ENCODE measurements around the gene DDX25. TPM values are rescaled to one million over a fixed set of nuclear protein-coding genes. Genes with fewer than 3 reads are reported as not detected.

DDX25 gene
- total RNA-seq (2022; extraction: Qiagen RNA extraction; ENCODE audit: low read depth): 0.17 TPM in 1 of 5 replicates, not detected in the others

DNA sequence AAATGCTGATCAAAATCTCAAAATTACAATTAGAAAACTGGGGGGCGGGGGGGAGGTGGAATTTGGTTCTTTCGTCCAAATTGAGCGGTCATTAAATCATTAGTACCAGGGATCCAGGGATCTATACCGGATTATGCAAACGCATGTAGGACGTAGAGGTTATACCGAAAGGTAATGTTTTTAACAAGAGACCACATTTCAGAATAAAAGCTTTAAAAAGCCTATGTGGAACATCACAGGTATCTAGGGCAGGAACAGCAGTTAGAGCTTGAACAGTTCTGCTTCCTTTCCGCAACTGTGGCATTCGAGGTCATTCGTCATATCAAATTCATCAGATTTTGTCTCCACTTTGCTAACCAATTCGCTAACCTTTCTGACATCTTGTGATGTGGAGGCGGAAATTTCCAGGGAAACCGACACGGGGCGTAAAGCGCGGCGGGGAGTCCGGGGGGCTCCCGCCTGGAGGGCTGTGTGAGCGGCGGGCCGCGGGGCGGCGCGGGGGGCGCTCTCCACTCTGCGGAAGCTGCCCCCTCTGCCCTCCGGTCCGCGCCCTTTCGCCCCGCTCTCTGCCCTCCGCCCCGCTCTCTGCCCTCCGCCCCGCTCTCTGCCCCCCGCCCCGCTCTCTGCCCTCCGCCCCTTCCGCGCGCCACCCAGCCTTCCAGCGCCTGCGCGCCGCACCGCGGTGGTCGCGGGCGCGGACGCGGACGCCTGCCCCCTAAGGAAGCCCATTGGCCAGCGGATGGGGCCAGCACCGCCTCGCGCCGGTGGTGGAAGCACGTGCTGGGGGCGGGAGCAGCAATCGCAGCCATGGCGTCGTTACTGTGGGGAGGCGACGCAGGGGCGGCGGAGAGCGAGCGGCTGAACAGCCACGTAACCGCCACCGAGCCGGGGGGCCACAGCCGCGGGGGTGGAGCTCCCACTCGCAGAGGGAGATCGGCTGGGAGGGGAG lies at the start of gene DDX25:
Gene DDX25 (plus strand): TSS at position 798 of the 949 bp plus-strand sequence. CDS start 10 bp downstream, at position 808.

DNA sequence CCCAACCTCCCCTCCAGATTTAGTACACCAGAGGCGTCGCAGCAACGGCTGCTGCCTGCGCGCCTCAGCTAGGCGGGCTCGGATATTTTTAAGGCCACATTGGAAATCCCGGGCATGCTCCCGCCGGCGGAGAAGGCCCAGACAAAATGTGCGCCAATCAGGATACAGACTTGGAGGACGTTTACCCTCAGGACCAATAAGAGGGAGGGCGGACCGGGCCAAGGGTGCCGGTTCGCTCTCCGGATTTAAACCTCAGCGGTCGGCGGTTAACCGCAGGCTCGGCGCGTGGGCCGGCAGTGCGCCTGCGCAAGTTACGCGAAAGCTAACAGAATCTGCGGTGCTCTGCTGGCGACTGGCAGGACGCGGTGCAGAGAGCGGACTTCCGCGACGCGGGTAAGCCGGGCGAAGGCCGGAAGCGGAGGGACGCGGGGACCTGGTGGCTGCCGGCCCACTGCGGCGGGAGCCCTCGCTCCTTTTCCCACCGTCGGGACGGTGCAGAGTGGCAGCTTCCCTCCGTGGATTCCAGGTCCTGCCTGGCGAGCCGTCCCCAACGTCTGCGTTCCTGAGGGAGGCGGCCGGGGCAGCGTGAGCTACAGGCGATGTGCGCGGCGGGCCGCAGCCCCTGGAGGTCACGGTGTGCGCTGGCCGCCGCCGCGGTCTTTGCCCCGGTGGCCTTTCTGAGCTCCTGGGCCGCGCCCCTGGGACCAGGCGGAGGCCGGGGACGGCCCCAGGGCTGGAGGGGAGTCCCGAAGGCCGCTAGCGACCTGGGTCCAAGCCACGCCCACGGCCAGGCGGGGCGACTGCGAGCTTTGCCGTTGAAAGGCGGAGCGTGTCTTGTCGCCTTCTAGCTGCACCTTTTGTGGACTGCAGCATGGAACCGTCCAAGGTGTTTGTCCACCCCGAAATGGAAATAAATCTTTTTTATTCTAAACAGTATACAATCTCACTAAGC lies 16.7 kb upstream of the DDX25 start, which contains the start of gene HYLS1:
Gene HYLS1 (plus strand): TSS at position 296 of the 952 bp plus-strand sequence. CDS start 11,701 bp downstream, outside the sequence.

DNA sequence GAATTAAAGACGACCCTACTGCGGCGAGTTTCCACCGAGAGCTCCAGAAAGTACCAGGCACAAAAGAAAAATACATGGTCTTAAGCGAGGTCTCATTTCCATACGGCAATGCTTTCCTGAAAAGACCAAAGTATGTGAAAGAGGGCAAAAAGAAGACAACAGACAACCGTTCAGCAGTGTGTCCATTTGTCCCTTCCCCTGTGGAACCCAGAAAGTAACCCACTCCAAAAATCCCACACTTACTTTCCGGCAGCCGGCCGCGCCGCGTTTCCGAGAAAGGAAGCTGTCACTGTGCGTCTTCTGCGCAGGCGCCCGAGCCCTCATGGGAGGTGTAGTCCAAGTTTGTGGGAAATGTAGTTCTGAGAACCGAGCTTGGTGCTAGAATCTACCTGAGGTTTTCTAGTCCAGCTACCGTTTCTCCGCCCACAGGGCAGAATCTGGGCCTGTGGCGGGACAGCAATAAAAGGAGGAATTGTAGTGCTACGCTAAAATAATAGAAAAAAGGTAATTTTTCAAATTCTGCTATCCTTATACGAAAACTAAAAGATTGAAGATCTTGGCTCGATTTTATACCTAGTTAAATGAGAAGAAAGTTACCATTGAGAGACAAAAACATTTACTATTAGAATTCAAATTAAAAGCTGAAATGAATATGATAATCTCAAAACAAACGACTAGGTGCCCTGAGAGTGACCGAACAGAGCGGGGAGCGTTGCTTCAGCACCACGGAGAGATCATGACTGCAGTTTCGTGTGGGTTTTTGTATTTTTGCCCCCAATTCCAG lies 1.2 kb upstream of the DDX25 start, which contains the start of gene PUS3:
Gene PUS3 (minus strand): TSS at position 280 of the 784 bp plus-strand sequence. CDS start 6,922 bp downstream, outside the sequence.

DNA sequence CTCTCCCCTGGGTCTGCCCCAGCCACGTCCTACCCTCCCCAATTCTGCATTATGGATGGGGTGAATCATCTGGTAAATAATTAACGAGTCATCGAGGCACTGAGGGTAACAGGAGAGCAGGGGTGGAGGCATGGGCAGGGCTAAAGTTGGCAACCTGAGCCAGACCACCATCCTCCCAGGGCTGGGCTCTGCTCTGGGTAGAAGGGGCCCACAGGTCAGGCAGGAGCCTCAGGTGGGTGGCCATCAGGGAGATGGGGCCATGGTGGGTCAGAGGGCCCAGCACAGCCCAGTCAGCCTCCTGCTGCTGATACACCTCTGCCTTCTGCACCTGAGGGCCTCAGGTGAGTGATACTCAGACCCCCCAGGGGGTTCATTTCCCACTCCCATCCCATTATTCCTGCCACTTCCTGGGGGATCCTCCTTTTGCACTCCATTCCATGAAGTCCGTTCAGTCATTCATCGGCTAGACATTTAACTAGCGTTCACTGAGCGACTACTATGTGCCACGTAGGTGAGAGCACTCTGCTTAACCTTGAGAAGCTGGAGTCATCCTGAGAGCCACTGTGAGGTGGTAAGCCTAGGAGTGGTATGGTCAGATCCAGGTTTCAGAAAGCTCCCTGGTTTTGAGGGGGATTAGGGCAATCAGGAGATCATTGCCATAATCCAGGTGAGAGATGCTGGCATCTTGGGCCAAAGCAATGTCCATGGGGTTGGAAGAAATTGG lies 41.7 kb downstream of the DDX25 start, which contains the start of gene VSIG10L2:
Gene VSIG10L2 (plus strand): TSS at position 248 of the 724 bp plus-strand sequence. CDS start 12 bp downstream, at position 260.

Other genes starting within 250 kb of the DDX25 start
- gene ACRV1, start 223.7 kb upstream of the DDX25 start, total RNA-seq (2022; extraction: Qiagen RNA extraction; ENCODE audit: low read depth): not detected in 5 replicates
- gene PATE1, start 158.2 kb upstream of the DDX25 start, total RNA-seq (2022; extraction: Qiagen RNA extraction; ENCODE audit: low read depth): not detected in 5 replicates
- 0.41 TPM in 1 of 5 replicates, not detected in the others for gene PATE2, start 125.7 kb upstream of the DDX25 start, total RNA-seq (2022; extraction: Qiagen RNA extraction; ENCODE audit: low read depth)
- not detected in 5 replicates for gene PATE3, start 116.4 kb upstream of the DDX25 start, total RNA-seq (2022; extraction: Qiagen RNA extraction; ENCODE audit: low read depth)
- gene PATE4, start 71.2 kb upstream of the DDX25 start, total RNA-seq (2022; extraction: Qiagen RNA extraction; ENCODE audit: low read depth): not detected in 5 replicates
- 11.3 to 16.8 TPM (median 13.2 TPM) in 5 replicates for gene HYLS1, start 16.8 kb upstream of the DDX25 start, total RNA-seq (2022; extraction: Qiagen RNA extraction; ENCODE audit: low read depth)
- gene PUS3, start 1.3 kb upstream of the DDX25 start, total RNA-seq (2022; extraction: Qiagen RNA extraction; ENCODE audit: low read depth): 5.7 to 17.5 TPM (median 8.3 TPM) in 5 replicates
- not detected in 5 replicates for gene VSIG10L2, start 41.5 kb downstream of the DDX25 start, total RNA-seq (2022; extraction: Qiagen RNA extraction; ENCODE audit: low read depth)
- gene CDON, start 158.4 kb downstream of the DDX25 start, total RNA-seq (2022; extraction: Qiagen RNA extraction; ENCODE audit: low read depth): 1.4 to 3.6 TPM (median 2.5 TPM) in 5 replicates

Measured in A549 treated with ZK216348 at 1 μM for 4 hours (cell line).